Measurements from ENCODE around the gene TGM2.

TGM2 gene

GRCh38 chr20:38161412-38161774 lies 3.7 kb downstream of the TGM2 start:
- no peak for DNase-seq (ENCODE audit: low read depth)

- no peak for DNase-seq (ENCODE audit: low read depth)
Observed at GRCh38 chr20:38159957-38160756, 4.9 kb downstream of the TGM2 start.

DNA sequence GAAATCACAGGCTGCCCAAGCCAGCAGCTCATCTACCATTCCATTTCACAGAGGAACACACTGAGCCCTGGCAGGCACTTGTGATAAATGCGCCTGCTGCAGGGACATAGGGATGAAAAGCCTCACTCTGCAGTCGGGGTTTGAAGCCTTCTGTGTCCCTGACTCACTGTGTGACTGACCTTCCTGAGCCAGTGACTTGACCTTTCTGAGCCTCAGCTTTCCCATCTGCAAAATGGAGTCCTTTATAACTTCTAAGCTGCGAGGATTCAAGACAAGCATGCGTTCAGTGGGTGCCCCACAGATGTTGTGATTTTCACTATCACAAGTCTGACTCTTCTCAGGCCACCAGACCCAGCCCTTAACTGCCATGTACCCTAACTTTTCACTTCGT lies 5.5 kb downstream of the TGM2 start:
- DNase-seq (ENCODE audit: low read depth): no peak

DNA sequence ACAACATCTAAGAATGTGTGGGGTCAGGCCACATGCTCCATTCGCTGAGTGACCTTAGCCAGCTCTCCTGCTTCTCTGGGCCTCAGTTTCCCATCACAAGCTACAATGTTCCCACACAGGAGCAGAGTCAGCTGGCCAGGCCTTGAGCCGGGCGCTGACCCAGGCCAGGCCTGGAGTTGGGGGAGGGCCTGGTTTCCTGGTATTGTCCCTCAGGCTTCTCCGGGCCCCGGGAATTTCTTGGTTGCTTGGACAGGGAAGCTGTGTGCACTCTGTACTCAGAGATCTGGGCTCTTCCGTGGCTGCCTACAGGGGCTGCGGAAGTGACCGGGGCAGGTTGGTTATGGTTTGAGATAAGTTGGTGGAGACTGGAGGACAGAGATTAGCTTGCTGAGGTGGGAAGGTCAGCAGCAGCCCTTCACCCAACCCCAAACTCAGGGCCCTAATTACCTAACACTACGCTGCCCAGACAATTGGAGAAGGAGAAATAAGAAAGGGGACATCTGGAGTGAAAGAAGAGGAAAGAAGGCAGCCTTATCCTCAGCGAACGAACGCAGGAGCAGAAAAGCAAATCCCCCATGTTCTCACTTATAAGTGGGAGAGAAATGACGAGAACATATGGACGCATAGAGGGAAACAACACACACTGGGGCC lies 6.2 kb downstream of the TGM2 start:
- DNase-seq (ENCODE audit: low read depth): no peak

GRCh38 chr20:38157635-38158495 lies 7.2 kb downstream of the TGM2 start:
- DNase-seq (ENCODE audit: low read depth): peak; percentile 63

DNA sequence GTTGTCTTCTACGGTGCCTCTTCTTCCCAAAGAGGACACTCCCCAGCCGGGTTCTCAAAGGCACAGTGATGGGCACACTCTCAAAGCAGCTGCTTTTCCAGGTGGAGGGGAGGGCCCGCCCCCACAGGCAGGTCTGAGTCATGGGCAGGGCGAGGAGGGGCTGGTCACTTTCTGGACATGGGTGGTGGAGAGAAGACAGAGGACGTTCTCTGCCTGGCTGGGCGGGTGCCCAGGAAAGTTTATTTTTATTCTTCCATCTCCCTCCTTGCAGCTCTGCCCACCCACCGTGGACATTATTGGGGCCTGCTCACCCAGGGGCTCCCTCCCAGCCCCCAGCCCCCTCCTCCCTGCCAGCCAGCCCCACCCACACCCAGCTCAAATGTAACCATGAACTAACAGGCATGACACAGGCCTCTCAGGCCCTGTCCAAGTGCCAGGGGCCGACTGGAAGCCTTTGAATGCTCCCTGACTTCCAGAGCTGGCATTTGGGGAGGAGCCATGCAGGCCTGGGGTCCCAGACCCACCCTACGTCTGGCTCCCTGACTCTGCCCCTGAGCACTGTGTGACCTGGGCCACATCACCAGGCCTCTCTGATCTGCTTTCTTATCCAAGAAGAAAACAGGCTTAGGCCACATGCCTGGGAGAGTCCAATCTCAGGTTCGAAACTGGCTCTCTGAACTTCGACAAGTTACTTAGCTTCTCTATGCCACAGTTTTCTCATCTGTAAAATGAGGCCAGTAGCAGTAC lies 8.0 kb downstream of the TGM2 start:
- peak; percentile 38 for DNase-seq (ENCODE audit: low read depth)

GRCh38 chr20:38156280-38156679 lies 8.8 kb downstream of the TGM2 start:
- no peak for DNase-seq (ENCODE audit: low read depth)

DNA sequence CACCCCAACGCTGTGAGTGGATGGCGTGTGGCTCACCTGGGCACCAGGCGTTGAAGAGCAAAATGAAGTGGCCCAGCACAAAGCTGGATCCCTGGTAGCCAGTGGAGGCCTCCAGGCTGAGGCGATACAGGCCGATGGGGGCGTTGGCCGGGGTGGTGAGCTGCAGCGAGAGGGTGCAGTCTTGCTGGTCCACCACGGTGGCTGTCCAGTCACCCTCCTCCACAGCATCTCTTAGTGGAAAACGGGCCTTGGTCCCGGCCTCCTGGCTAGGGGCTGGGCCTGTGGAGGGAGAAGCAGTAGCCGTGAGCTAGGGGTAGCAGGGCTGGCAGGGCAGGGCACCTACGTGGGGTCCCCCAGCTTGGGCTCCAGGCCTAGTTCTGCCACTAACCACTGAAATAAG lies 9.3 kb downstream of the TGM2 start:
- no peak for DNase-seq (ENCODE audit: low read depth)

DNA sequence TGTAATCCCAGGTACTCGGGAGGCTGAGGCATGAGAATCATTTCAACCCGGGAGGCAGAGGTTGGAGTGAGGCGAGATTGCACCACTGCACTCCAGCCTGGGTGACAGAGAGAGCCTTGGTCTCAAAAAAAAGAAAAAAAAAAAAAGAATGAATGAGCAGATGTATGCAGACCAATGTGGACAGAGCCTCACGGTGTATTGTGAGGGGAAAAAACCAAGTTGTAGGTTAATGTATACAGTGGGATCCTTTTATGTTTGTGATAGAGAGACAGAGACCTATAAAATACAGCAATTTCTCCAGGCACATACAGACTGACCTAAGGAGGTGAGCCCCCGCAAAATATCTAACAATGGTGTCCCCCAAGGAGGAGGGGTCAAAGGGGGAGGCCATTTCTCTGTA lies 11.7 kb downstream of the TGM2 start:
- no peak for DNase-seq (ENCODE audit: low read depth)

- peak; percentile 88 for DNase-seq (ENCODE audit: low read depth)
Observed at GRCh38 chr20:38152621-38153221, 12.3 kb downstream of the TGM2 start.

DNA sequence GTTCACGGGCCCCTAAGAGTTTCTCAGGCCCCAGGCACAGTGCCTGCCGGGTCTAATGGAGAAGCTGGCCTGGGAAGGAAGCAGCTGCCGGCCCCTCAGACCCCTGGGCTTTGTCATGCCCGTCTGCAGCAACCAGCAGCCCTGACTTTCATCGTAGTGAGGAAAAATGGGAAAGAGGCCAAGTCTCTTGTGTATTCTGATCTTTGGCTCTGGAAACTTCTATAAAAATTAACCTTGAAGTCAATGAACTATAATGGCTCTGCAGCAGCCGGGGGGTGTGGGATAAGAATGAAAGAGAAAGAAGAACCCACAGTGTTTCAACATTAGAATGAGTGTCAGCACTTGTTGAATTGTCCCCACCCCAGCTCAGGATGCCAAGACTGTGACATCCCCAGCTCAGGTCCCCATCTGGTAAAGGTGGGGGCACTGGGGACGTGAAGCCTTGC lies 12.9 kb downstream of the TGM2 start:
- DNase-seq (ENCODE audit: low read depth): peak; percentile 71

DNA sequence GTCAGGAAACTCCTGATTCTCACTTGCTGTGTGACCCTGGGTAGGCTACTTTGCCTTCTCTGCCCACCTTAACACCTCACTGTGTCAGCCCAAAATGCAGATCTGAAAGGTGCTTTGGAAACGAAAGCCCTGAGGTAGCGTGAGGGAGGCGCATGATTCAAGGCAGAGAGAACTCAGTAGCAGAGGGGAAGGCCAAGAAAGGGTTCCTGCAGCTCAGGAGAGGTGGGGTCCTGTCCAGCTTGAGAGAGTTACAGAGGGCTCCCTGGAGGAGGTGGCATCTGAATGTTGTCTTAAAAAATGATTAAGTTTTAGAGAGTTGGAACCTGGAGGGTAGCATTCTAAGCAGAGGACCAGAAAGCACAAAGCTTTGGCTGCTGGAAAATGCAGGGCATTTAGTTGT lies 13.6 kb downstream of the TGM2 start:
- no peak for DNase-seq (ENCODE audit: low read depth)

- DNase-seq (ENCODE audit: low read depth): no peak
Observed at GRCh38 chr20:38150335-38151170, 14.5 kb downstream of the TGM2 start.

DNA sequence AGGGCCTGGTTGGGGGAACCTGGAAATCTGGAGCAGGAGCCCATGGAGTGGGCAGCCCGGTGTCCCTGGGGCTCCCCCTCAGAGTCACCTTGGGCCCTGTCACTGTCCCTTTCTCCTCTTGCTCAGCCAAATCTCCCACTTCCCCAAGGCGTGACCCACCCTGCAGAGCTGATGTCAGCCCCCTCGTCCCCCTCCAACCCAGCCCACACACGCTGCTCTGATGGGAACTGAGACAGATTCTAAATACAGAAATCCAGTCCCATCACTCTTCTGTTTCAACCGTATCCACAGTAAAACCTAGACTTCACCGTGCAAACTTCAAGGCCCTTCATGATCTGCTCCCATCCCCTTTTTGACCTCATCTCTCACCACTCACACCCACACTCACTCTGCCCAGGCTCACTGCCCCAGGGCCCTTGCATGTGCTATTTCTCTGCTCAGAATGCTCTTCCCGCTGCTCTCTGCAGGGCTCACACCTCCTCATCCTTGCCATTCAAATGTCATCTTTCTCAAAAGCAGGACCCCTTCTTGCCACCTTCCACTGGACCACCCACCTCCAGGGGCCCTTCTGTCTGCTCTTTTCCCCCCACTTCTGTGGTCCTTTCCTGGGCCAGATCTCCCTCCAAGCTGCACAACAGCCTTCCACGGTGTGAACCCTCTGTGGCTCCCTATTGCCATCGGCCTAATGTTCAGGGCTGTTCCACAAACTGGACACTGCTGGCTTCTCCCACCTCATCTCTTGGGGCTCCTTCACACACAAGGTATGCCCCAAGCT lies 16.6 kb downstream of the TGM2 start:
- DNase-seq (ENCODE audit: low read depth): no peak

DNA sequence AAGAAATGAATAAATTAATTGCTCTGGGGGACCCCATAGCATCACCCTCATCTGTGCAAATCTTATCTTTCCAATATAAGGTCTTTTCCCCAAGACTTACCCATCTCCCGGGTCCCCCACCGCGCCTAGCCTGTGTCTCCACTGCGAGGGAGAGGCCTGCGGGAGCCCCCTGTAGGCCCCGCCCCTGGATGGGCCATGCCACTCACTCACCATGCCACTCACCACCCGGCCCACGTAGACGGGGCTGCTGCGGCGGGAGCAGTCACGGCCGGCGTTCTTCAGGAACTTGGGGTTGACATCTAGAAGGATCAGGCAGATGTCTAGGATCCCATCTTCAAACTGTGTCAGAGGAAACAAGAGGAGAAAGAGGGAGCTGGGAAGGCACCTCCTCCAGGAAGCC lies 17.3 kb downstream of the TGM2 start:
- DNase-seq (ENCODE audit: low read depth): no peak

DNA sequence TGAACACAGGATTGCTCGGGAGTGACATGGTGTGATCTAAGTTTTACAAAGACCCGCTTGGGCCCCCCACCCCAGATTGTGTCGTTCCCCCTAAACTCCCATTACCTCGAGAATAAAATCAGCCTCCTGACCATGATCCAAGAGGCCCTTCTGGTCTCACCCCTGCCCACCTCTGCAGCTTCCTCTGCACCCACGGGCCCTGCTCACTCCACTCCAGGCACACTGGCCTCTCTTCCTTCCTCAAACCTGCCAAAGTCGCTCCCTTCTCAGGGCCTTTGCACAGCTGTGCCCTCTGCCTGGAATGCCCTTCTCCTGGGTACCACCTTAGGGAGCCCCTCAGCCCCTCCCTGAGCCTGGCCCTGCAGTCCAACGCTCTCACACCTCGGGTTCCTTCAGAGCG lies 17.9 kb downstream of the TGM2 start:
- no peak for DNase-seq (ENCODE audit: low read depth)

GRCh38 chr20:38146628-38147027 lies 18.4 kb downstream of the TGM2 start:
- DNase-seq (ENCODE audit: low read depth): no peak

GRCh38 chr20:38146156-38146555 lies 18.9 kb downstream of the TGM2 start:
- DNase-seq (ENCODE audit: low read depth): no peak

DNA sequence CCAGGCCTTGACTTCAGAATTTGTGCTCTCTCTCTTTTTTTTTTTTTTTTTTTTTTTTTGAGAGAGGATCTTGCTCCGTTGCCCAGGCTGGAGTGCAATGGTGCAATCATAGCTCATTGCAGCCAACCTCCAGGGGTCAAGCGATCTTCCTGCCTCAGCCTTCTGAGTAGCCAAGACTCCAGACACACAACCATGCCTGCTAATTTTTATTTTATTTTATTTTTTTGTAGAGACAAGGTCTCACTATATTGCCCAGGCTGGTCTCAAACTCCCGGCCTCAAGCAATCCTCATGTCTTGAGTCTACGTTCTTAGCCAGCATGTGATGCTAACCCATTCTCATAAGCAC lies 19.4 kb downstream of the TGM2 start:
- no peak for DNase-seq (ENCODE audit: low read depth)

Data from EH (cell line).